ENCODE measurements around the gene CPEB1.

The CPEB1 gene

GRCh38 chr15:82595766-82596165 lies 51.4 kb downstream of the CPEB1 start:
- no peak overlapping the region for H3K4me3 ChIP-seq (ENCODE audit: low read depth, low read length)

- no peak overlapping the region for H3K4me3 ChIP-seq (ENCODE audit: low read depth, low read length)
Observed at GRCh38 chr15:82595203-82595602, 52.0 kb downstream of the CPEB1 start.

GRCh38 chr15:82587805-82588204 lies 59.4 kb downstream of the CPEB1 start:
- no peak overlapping the region for H3K4me3 ChIP-seq (ENCODE audit: low read depth, low read length)

GRCh38 chr15:82585072-82585471 lies 62.1 kb downstream of the CPEB1 start:
- H3K4me3 ChIP-seq (ENCODE audit: low read depth, low read length) = no peak overlapping the region

GRCh38 chr15:82580713-82581112 lies 66.5 kb downstream of the CPEB1 start:
- no peak overlapping the region for H3K4me3 ChIP-seq (ENCODE audit: low read depth, low read length)

- H3K4me3 ChIP-seq (ENCODE audit: low read depth, low read length) = no peak overlapping the region
Observed at GRCh38 chr15:82575335-82575734, 71.8 kb downstream of the CPEB1 start.

- no peak overlapping the region for H3K4me3 ChIP-seq (ENCODE audit: low read depth, low read length)
Observed at GRCh38 chr15:82572986-82573385, 74.2 kb downstream of the CPEB1 start.

GRCh38 chr15:82572311-82572710 lies 74.9 kb downstream of the CPEB1 start:
- H3K4me3 ChIP-seq (ENCODE audit: low read depth, low read length) = no peak overlapping the region

GRCh38 chr15:82571722-82572222 lies 75.4 kb downstream of the CPEB1 start:
- H3K4me3 ChIP-seq (ENCODE audit: low read depth, low read length) = no peak overlapping the region

- no peak overlapping the region for H3K4me3 ChIP-seq (ENCODE audit: low read depth, low read length)
Observed at GRCh38 chr15:82570721-82571508, 76.2 kb downstream of the CPEB1 start.

GRCh38 chr15:82569834-82570233 lies 77.3 kb downstream of the CPEB1 start:
- H3K4me3 ChIP-seq (ENCODE audit: low read depth, low read length) = no peak overlapping the region

GRCh38 chr15:82568986-82569385 lies 78.2 kb downstream of the CPEB1 start:
- no peak overlapping the region for H3K4me3 ChIP-seq (ENCODE audit: low read depth, low read length)

- no peak overlapping the region for H3K4me3 ChIP-seq (ENCODE audit: low read depth, low read length)
Observed at GRCh38 chr15:82567661-82568060, 79.5 kb downstream of the CPEB1 start.

GRCh38 chr15:82566690-82567089 lies 80.5 kb downstream of the CPEB1 start:
- H3K4me3 ChIP-seq (ENCODE audit: low read depth, low read length) = no peak overlapping the region

- no peak overlapping the region for H3K4me3 ChIP-seq (ENCODE audit: low read depth, low read length)
Observed at GRCh38 chr15:82558502-82558901, 88.7 kb downstream of the CPEB1 start.

- H3K4me3 ChIP-seq (ENCODE audit: low read depth, low read length) = no peak overlapping the region
Observed at GRCh38 chr15:82556315-82557035, 90.7 kb downstream of the CPEB1 start.

- H3K4me3 ChIP-seq (ENCODE audit: low read depth, low read length) = no peak overlapping the region
Observed at GRCh38 chr15:82554849-82555248, 92.3 kb downstream of the CPEB1 start.

- no peak overlapping the region for H3K4me3 ChIP-seq (ENCODE audit: low read depth, low read length)
Observed at GRCh38 chr15:82554351-82554750, 92.8 kb downstream of the CPEB1 start.

GRCh38 chr15:82553846-82554245 lies 93.3 kb downstream of the CPEB1 start:
- H3K4me3 ChIP-seq (ENCODE audit: low read depth, low read length) = no peak overlapping the region

GRCh38 chr15:82552861-82553260 lies 94.3 kb downstream of the CPEB1 start:
- no peak overlapping the region for H3K4me3 ChIP-seq (ENCODE audit: low read depth, low read length)

- H3K4me3 ChIP-seq (ENCODE audit: low read depth, low read length) = no peak overlapping the region
Observed at GRCh38 chr15:82551646-82552247, 95.4 kb downstream of the CPEB1 start.

GRCh38 chr15:82549199-82549665 lies 97.9 kb downstream of the CPEB1 start:
- no peak overlapping the region for H3K4me3 ChIP-seq (ENCODE audit: low read depth, low read length)
